PC-3 (cell line): ENCODE measurements around the gene MGP. TPM values are rescaled to one million over a fixed set of nuclear protein-coding genes. Genes with fewer than 3 reads are reported as not detected.

Experiments used
- ATAC-seq: fragments of 200-7000 bp; cut with Tn5 transposase; 2 replicates; pipeline ENCODE4 v1.9.1; 2020; ENCODE audit warnings: mild to moderate bottlenecking, moderate library complexity
- BruUV-seq: library from RNA; stranded (reverse); fragments of 400-500 nt; replicated peaks from 2 replicates; lab custom pipeline; 2021; lab: Mats Ljungman, UMichigan
- CTCF ChIA-PET: fragments of 300-600 bp; sonication (Branson Sonifier 250); formaldehyde crosslinking; loops from one replicate; lab custom pipeline; 2022; ENCODE audit warnings: antibody characterized with exemption; lab: Charles Lee
- POLR2A ChIA-PET: fragments of 300-600 bp; sonication (Branson Sonifier 250); formaldehyde crosslinking; loops from one replicate; lab custom pipeline; 2022; ENCODE audit warnings: antibody characterized with exemption; ENCODE audit not compliant: unreplicated experiment; lab: Charles Lee
- DNase-seq: peaks from one replicate; pipeline ENCODE4 v3.0.0-alpha.2; 2015
- H2AFZ ChIP-seq: fragments of 300-600 bp; sonication (generic); 2 replicates; pipeline ENCODE4 v1.6.0; 2016; ENCODE audit warnings: antibody characterized with exemption, low read length
- H3F3A ChIP-seq: fragments of 300-600 bp; sonication (generic); one replicate; pipeline ENCODE4 v1.6.0; 2017; ENCODE audit warnings: antibody characterized with exemption, low read length, control low read depth, mild to moderate bottlenecking; ENCODE audit not compliant: unreplicated experiment
- H3K27ac ChIP-seq: fragments of 300-600 bp; sonication (generic); 2 replicates; pipeline ENCODE4 v1.5.1; 2016; ENCODE audit warnings: mild to moderate bottlenecking, low read length
- H3K27me3 ChIP-seq: fragments of 300-600 bp; sonication (generic); 2 replicates; pipeline ENCODE4 v1.6.1; 2016; ENCODE audit warnings: low read length, mixed read lengths
- H3K36me3 ChIP-seq: fragments of 300-600 bp; sonication (generic); 2 replicates; pipeline ENCODE4 v1.6.1; 2016; ENCODE audit warnings: low read depth, mixed run types, low read length, mixed read lengths
- H3K4me1 ChIP-seq: fragments of 300-600 bp; sonication (generic); 2 replicates; pipeline ENCODE4 v1.5.1; 2016; ENCODE audit warnings: low read length; ENCODE audit not compliant: insufficient read depth
- H3K4me2 ChIP-seq: fragments of 300-600 bp; sonication (generic); 2 replicates; pipeline ENCODE4 v1.6.0; 2016; ENCODE audit warnings: low read length
- H3K4me3 ChIP-seq: fragments of 300-600 bp; sonication (generic); 2 replicates; pipeline ENCODE4 v1.5.1; 2016; ENCODE audit warnings: mild to moderate bottlenecking, low read length, mixed read lengths
- H3K79me2 ChIP-seq: fragments of 300-600 bp; sonication (generic); 2 replicates; pipeline ENCODE4 v1.6.1; 2017; ENCODE audit warnings: low read length, mixed read lengths
- H3K9ac ChIP-seq: fragments of 300-600 bp; sonication (generic); 2 replicates; pipeline ENCODE4 v1.6.0; 2016; ENCODE audit warnings: mild to moderate bottlenecking, low read length
- H3K9me2 ChIP-seq: fragments of 300-600 bp; sonication (generic); replicated peaks from 2 replicates; pipeline ENCODE4 v1.6.1; 2016; ENCODE audit warnings: mixed run types, low read length, mixed read lengths
- H3K9me3 ChIP-seq: fragments of 300-600 bp; sonication (generic); 2 replicates; pipeline ENCODE4 v1.6.1; 2016; ENCODE audit warnings: low read length, mixed read lengths
- H4K20me1 ChIP-seq: fragments of 300-600 bp; sonication (generic); 2 replicates; pipeline ENCODE4 v1.6.1; 2016; ENCODE audit warnings: low read length, mixed read lengths
- CTCF ChIP-seq: fragments of 300-600 bp; sonication (generic); conservative IDR thresholded peaks from 2 replicates; pipeline ENCODE4 v1.5.1; 2017; ENCODE audit warnings: antibody characterized with exemption, low read depth, mild to moderate bottlenecking, low read length
- EZH2 ChIP-seq: fragments of 300-600 bp; sonication (generic); IDR thresholded peaks from one replicate; pipeline ENCODE4 v1.6.1; 2017; ENCODE audit warnings: antibody characterized with exemption, mild to moderate bottlenecking, low read length; ENCODE audit not compliant: unreplicated experiment
- EZH2phosphoT487 ChIP-seq: fragments of 300-600 bp; sonication (generic); IDR thresholded peaks from 2 replicates; pipeline ENCODE4 v1.6.1; 2018; ENCODE audit warnings: mild to moderate bottlenecking, antibody characterized with exemption, low read length, borderline replicate concordance
- intact Hi-C: fragments of 100-400 bp; cut with micrococcal nuclease; formaldehyde crosslinking; loops from 2 replicates; pipeline ENCODE4 v1.9.0; 2023
- total RNA-seq: library from RNA; depleted of rRNA; stranded (reverse); fragments of >200 nt; gene quantifications from 2 replicates; pipeline ENCODE4 v1.2.3, GENCODE V29; 2014

MGP gene
- total RNA-seq, 1 experiment from 2014 or later = 0.22 TPM

DNA sequence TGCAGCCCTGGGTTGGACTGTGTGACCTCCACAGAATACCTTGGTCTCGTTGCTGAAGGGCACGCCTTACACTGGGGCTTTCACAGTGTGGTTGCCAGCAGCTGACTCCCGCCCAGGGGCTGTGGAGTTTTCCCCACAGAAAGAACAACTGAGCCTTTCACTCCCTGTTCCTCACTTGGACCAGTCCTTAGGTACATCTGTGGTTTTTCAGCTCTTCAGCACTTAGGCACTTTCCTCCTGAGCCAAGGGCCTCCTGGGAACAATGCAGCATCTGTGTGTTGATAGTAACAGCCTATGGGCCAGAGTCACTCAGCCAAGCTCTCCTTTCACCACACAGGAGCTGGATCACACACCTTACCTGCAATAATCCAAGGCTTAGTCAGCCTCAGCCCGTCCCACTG lies 27.7 kb upstream of the MGP start:
- Histone ChIP-seq H4K20me1 (no peaks in the 10 kb centered on the region), H3K27ac (peak overlapping the region; percentile 36), H3K4me3 (no peak overlapping the region), H3K36me3 (no peaks in the 10 kb centered on the region), H3K4me1 (peaks cover 27% of the 10 kb centered on the region), H3K9me3 (no peaks in the 10 kb centered on the region), H3K27me3 (no peaks in the 10 kb centered on the region), H3K79me2 (no peaks in the 10 kb centered on the region), H3F3A (no peaks in the 10 kb centered on the region), H3K9ac (no peak overlapping the region), H3K4me2 (no peak overlapping the region), H2AFZ (0 out of 2 replicates have a peak overlapping the region, but pooled peaks have one; percentile 16), H3K9me2 (no peaks in the 10 kb centered on the region)
- intact Hi-C loops = no loop called here
- CTCF ChIA-PET = no interaction called here
- no TSS peak for BruUV-seq
- ATAC-seq = peak; percentile 53
- TF ChIP-seq CTCF (no peak), EZH2phosphoT487 (no peak), EZH2 (no peak)
- peak; percentile 65 for DNase-seq
- POLR2A ChIA-PET = no interaction called here

DNA sequence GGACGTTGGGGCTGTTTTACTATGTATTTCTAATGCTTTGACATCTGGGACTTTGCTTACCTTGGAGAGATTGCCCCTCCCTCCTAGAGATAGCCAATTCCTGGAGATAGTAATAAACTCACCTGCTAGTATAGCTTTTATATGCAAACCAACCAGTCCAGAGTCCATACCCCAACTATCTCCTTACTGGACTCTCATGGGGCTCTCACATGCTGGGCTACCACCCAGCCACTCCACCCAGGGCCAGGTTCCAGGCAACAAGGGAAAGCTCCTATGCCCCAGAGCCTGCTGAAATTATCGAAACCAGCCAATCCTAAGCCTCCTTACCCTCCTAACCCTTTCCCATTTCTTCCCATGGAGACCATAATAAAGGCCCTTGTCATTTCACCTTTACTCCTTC lies 25.5 kb upstream of the MGP start:
- H3K4me1 ChIP-seq = peaks cover 27% of the 10 kb centered on the region
- H3F3A ChIP-seq = no peaks in the 10 kb centered on the region
- CTCF ChIA-PET = no interaction called here
- no peaks in the 10 kb centered on the region for H3K9me3 ChIP-seq
- H3K36me3 ChIP-seq = no peaks in the 10 kb centered on the region
- no peak overlapping the region for H3K4me2 ChIP-seq
- H3K9me2 ChIP-seq = no peaks in the 10 kb centered on the region
- no peak overlapping the region for H2AFZ ChIP-seq
- peak overlapping the region; percentile 75; the same call in 1 of the 2 replicates for H3K27ac ChIP-seq
- H4K20me1 ChIP-seq = no peaks in the 10 kb centered on the region
- BruUV-seq = no TSS peak
- no peak for ATAC-seq
- DNase-seq = no peak
- no peaks in the 10 kb centered on the region for H3K79me2 ChIP-seq
- H3K9ac ChIP-seq = no peak overlapping the region
- no peak overlapping the region for H3K4me3 ChIP-seq
- POLR2A ChIA-PET = no interaction called here
- no peaks in the 10 kb centered on the region for H3K27me3 ChIP-seq
- TF ChIP-seq CTCF (no peak), EZH2phosphoT487 (no peak), EZH2 (no peak)
- intact Hi-C loops = no loop called here

GRCh38 chr12:14910090-14910915 lies 24.6 kb upstream of the MGP start:
- no peak for TF ChIP-seq EZH2
- no peak for TF ChIP-seq EZH2phosphoT487
- no peak for TF ChIP-seq CTCF
- POLR2A ChIA-PET = no interaction called here
- Histone ChIP-seq H3K79me2 (no peaks in the 10 kb centered on the region), H3F3A (no peaks in the 10 kb centered on the region), H3K4me1 (peaks cover 27% of the 10 kb centered on the region), H3K4me2 (peak overlapping the region; percentile 54), H4K20me1 (no peaks in the 10 kb centered on the region), H3K9me2 (no peaks in the 10 kb centered on the region), H3K4me3 (peak overlapping the region; percentile 26; the same call in 1 of the 2 replicates), H3K9me3 (no peaks in the 10 kb centered on the region), H2AFZ (peak overlapping the region; percentile 52; the same call in 1 of the 2 replicates), H3K9ac (no peak overlapping the region), H3K36me3 (no peaks in the 10 kb centered on the region), H3K27me3 (no peaks in the 10 kb centered on the region), H3K27ac (peak overlapping the region; percentile 75)
- peak; percentile 67 for DNase-seq
- peak; percentile 83 for ATAC-seq
- intact Hi-C loops = no loop called here
- no TSS peak for BruUV-seq
- CTCF ChIA-PET = no interaction called here
